OCI-LY7 (cell line): ENCODE data around the gene LOXHD1. TPM values are rescaled to one million over a fixed set of nuclear protein-coding genes. Genes with fewer than 3 reads are reported as not detected.

ENCODE experiments used
- BruUV-seq: library from RNA; stranded (reverse); fragments of 400-500 nt; replicated peaks from 2 replicates; lab custom pipeline; 2021; lab: Mats Ljungman, UMichigan
- CTCF ChIA-PET: fragments of 300-600 bp; sonication (Branson Sonifier 250); formaldehyde crosslinking; loops from one replicate; lab custom pipeline; 2022; ENCODE audit warnings: antibody characterized with exemption; ENCODE audit not compliant: unreplicated experiment; lab: Charles Lee
- POLR2A ChIA-PET: fragments of 300-600 bp; sonication (Branson Sonifier 250); formaldehyde crosslinking; loops from one replicate; lab custom pipeline; 2022; ENCODE audit warnings: antibody characterized with exemption; lab: Charles Lee
- DNase-seq: peaks from one replicate; pipeline ENCODE4 v3.0.0-alpha.2; 2015; ENCODE audit warnings: low spot score
- H2AFZ ChIP-seq: fragments of 200-600 bp; sonication (generic), shearing (Covaris generic); 2 replicates; pipeline ENCODE4 v1.6.1; 2014; ENCODE audit warnings: mild to moderate bottlenecking, antibody characterized with exemption, low read length, moderate library complexity
- H3K27ac ChIP-seq: fragments of 200-600 bp; sonication (generic); 2 replicates; pipeline ENCODE4 v1.5.1; 2014; ENCODE audit warnings: mixed run types, low read depth, mild to moderate bottlenecking, moderate library complexity, low read length, inconsistent platforms; ENCODE audit not compliant: poor library complexity, severe bottlenecking
- H3K36me3 ChIP-seq: fragments of 200-600 bp; sonication (generic); 2 replicates; pipeline ENCODE4 v1.6.1; 2014; ENCODE audit warnings: mild to moderate bottlenecking, antibody characterized with exemption, low read length, moderate library complexity, mixed read lengths; ENCODE audit not compliant: insufficient read depth
- H3K4me1 ChIP-seq: fragments of 200-600 bp; sonication (generic); 2 replicates; pipeline ENCODE4 v1.5.1; 2014; ENCODE audit warnings: mild to moderate bottlenecking, low read length; ENCODE audit not compliant: insufficient read depth, poor library complexity, severe bottlenecking
- H3K4me2 ChIP-seq: fragments of 200-600 bp; sonication (generic); 2 replicates; pipeline ENCODE4 v1.6.1; 2014; ENCODE audit warnings: mild to moderate bottlenecking, low read length
- H3K4me3 ChIP-seq: fragments of 200-600 bp; sonication (generic); 2 replicates; pipeline ENCODE4 v1.5.1; 2014; ENCODE audit warnings: mild to moderate bottlenecking, low read depth, low read length; ENCODE audit not compliant: poor library complexity, severe bottlenecking
- H3K79me2 ChIP-seq: fragments of 200-600 bp; sonication (generic); 2 replicates; pipeline ENCODE4 v1.6.1; 2016; ENCODE audit warnings: low read depth, mild to moderate bottlenecking, low read length, moderate library complexity, mixed read lengths; ENCODE audit not compliant: insufficient read depth
- H3K9me2 ChIP-seq: fragments of 200-600 bp; sonication (generic); 2 replicates; pipeline ENCODE4 v1.6.1; 2016; ENCODE audit warnings: mild to moderate bottlenecking, low read length, mixed read lengths; ENCODE audit not compliant: insufficient read depth
- H3K9me3 ChIP-seq: fragments of 200-600 bp; sonication (generic); 2 replicates; pipeline ENCODE4 v1.6.1; 2014; ENCODE audit warnings: mild to moderate bottlenecking, mixed run types, low read length, mixed read lengths
- H4K20me1 ChIP-seq: fragments of 200-600 bp; sonication (generic); 2 replicates; pipeline ENCODE4 v1.6.1; 2014; ENCODE audit warnings: mild to moderate bottlenecking, antibody characterized with exemption, low read length, moderate library complexity, mixed read lengths; ENCODE audit not compliant: insufficient read depth
- EZH2phosphoT487 ChIP-seq: fragments of 200-600 bp; sonication (generic); IDR thresholded peaks from 2 replicates; pipeline ENCODE4 v1.6.1; 2018; ENCODE audit warnings: low read depth, borderline replicate concordance, mild to moderate bottlenecking, mixed run types, antibody characterized with exemption, low read length, moderate library complexity, mixed read lengths
- intact Hi-C: fragments of 100-400 bp; cut with micrococcal nuclease; formaldehyde crosslinking; loops from one replicate; pipeline ENCODE4 v1.10.0; 2022; ENCODE audit not compliant: unreplicated experiment
- total RNA-seq, 2 experiments: library from RNA; depleted of rRNA in 1 of 2; stranded (reverse); fragments of >200 nt in 1 of 2; shearing (Covaris generic) in 1 of 2; gene quantifications; 2 replicates each; pipeline ENCODE4 v1.2.3, GENCODE V29; 2014 to 2022
- TF ChIP-seq, protein P1 (sequence below): fragments of 200-600 bp; sonication (generic); conservative IDR thresholded peaks from 2 replicates; pipeline ENCODE4 v1.5.1; 2014; ENCODE audit warnings: mild to moderate bottlenecking, antibody characterized with exemption, low read length, moderate library complexity, mixed read lengths

The LOXHD1 gene
- total RNA-seq, 2 experiments from 2014 or later = not detected

DNA sequence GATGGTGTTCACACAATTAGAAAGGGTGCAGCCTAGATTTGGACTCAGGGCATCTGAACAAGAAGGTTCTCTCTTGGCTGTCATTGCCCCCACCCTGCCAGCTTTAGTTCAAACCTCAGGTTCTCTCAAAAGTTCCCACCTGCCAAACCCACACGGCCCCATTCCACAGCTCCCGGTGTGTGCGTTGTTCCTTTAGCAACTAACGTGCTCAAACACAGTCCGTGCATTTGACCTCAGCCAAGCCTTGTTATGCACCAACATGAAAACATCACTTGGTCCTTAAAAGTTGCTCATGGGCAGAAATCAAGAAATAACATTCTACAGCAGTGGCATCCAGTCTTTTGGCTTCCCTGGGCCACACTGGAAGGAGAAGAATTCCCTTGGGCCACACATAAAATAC, 32.0 kb downstream of the LOXHD1 start:
- Histone ChIP-seq H3K9me3 (no peaks in the 10 kb centered on the region), H3K9me2 (no peaks in the 10 kb centered on the region), H3K4me3 (no peak overlapping the region), H4K20me1 (no peaks in the 10 kb centered on the region), H3K4me2 (no peak overlapping the region), H3K79me2 (no peaks in the 10 kb centered on the region), H3K27ac (no peak overlapping the region), H2AFZ (no peak overlapping the region), H3K36me3 (no peaks in the 10 kb centered on the region), H3K4me1 (no peaks in the 10 kb centered on the region)
- ChIA-PET CTCF (no interaction called here), POLR2A (no interaction called here)
- intact Hi-C loops = no loop called here
- no peak for TF ChIP-seq EZH2phosphoT487
- TF ChIP-seq, protein P1, sequence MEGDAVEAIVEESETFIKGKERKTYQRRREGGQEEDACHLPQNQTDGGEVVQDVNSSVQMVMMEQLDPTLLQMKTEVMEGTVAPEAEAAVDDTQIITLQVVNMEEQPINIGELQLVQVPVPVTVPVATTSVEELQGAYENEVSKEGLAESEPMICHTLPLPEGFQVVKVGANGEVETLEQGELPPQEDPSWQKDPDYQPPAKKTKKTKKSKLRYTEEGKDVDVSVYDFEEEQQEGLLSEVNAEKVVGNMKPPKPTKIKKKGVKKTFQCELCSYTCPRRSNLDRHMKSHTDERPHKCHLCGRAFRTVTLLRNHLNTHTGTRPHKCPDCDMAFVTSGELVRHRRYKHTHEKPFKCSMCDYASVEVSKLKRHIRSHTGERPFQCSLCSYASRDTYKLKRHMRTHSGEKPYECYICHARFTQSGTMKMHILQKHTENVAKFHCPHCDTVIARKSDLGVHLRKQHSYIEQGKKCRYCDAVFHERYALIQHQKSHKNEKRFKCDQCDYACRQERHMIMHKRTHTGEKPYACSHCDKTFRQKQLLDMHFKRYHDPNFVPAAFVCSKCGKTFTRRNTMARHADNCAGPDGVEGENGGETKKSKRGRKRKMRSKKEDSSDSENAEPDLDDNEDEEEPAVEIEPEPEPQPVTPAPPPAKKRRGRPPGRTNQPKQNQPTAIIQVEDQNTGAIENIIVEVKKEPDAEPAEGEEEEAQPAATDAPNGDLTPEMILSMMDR = no peak
- no TSS peak for BruUV-seq
- DNase-seq = no peak

DNA sequence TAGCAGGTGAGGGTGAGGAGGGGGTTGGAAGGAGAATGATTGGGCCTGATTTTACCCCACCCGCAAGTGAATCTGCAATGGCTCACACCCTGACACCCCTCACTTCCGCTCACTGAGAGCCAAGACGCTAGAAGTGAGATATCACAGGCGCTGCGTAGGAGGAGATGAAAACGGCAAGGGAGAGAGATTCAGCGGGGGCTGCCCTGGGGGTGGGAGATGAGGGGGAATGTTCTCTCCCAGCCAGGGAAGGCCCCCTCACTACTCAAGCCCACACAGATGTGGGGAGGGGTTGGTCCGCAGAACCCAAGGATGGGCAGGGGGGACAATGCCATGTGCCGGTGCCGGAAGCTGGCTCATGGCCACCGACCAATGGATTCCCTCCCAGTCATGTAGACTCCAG, 32.9 kb downstream of the LOXHD1 start:
- CTCF ChIA-PET = no interaction called here
- DNase-seq = no peak
- H4K20me1 ChIP-seq = no peaks in the 10 kb centered on the region
- no peak for TF ChIP-seq EZH2phosphoT487
- TF ChIP-seq, protein P1 = no peak
- no peaks in the 10 kb centered on the region for H3K4me1 ChIP-seq
- no peaks in the 10 kb centered on the region for H3K79me2 ChIP-seq
- no peak overlapping the region for H3K27ac ChIP-seq
- BruUV-seq = no TSS peak
- no peaks in the 10 kb centered on the region for H3K36me3 ChIP-seq
- H3K4me3 ChIP-seq = no peak overlapping the region
- H3K9me2 ChIP-seq = no peaks in the 10 kb centered on the region
- H3K9me3 ChIP-seq = no peaks in the 10 kb centered on the region
- no peak overlapping the region for H3K4me2 ChIP-seq
- POLR2A ChIA-PET = no interaction called here
- intact Hi-C loops = no loop called here
- no peak overlapping the region for H2AFZ ChIP-seq

DNA sequence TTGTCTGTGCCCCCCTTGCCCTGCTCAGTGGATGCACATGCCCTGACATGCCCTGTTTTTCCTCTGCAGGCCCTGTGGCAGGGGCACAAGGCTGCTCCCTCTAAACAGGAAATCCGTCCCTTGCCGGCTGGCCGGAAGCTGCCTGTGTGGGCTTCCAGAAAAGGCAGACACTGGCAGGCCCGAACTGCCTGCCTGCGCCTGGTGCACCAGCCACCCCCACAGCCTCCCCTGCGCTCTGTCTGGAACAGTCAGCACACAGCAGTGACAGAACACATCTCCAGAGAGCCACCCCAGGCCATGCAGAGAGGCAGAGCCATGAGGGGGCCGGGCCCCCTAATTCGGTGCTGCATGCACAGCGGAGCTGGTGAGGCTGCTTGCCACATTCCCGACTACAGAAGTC, 33.5 kb downstream of the LOXHD1 start:
- Histone ChIP-seq H3K9me3 (no peaks in the 10 kb centered on the region), H4K20me1 (no peaks in the 10 kb centered on the region), H3K9me2 (no peaks in the 10 kb centered on the region), H2AFZ (no peak overlapping the region), H3K27ac (no peak overlapping the region), H3K4me3 (no peak overlapping the region), H3K4me1 (no peaks in the 10 kb centered on the region), H3K79me2 (no peaks in the 10 kb centered on the region), H3K36me3 (no peaks in the 10 kb centered on the region), H3K4me2 (no peak overlapping the region)
- no peak for DNase-seq
- intact Hi-C loops = no loop called here
- ChIA-PET CTCF (no interaction called here), POLR2A (no interaction called here)
- TF ChIP-seq, protein P1 = no peak
- no peak for TF ChIP-seq EZH2phosphoT487
- no TSS peak for BruUV-seq
